Activated naive CD4-positive, alpha-beta T cell (primary cell): ENCODE results near the gene RASGEF1C.
"Not testable (repeated sequence)": the region's sequence is repeated elsewhere in the genome, so short reads cannot be mapped to it uniquely, and the experiment has no call there.

Experiments
- DNase-seq, 4 experiments: peaks; one replicate each; lab custom pipeline; 2025; lab: John Stamatoyannopoulos, UW

RASGEF1C gene

GRCh38 chr5:180210961-180211760 lies 2.1 kb upstream of the RASGEF1C start:
- no peak for DNase-seq

- not testable (repeated sequence) for DNase-seq
Observed at GRCh38 chr5:180210077-180210476, 1.1 kb upstream of the RASGEF1C start.

- no peak for DNase-seq
Observed at GRCh38 chr5:180208435-180209081, 453 bp downstream of the RASGEF1C start.

- no peak for DNase-seq
Observed at GRCh38 chr5:180208038-180208434, 975 bp downstream of the RASGEF1C start.

GRCh38 chr5:180207593-180207992 lies 1.4 kb downstream of the RASGEF1C start:
- DNase-seq: no peak

DNA sequence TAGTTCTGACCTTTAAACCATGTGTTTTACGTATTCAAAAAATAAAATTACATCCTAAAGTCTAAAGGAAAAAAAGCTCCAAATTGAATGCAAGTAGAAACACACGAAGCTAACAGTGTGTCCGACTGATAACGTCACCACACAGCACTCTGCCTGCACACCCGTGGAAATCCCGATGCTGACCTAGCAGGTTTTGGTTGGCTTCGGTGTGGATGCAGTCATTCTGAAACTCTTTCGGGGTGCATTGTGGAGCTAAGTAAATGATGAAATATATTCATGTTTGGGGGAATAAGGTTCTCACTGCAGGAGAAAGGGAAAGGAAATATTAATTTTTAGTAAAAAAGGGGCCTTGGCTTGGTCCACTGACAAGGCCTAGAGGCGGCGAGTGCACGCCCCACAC lies 2.0 kb downstream of the RASGEF1C start:
- no peak for DNase-seq

GRCh38 chr5:180205916-180206315 lies 3.1 kb downstream of the RASGEF1C start:
- DNase-seq: no peak

DNA sequence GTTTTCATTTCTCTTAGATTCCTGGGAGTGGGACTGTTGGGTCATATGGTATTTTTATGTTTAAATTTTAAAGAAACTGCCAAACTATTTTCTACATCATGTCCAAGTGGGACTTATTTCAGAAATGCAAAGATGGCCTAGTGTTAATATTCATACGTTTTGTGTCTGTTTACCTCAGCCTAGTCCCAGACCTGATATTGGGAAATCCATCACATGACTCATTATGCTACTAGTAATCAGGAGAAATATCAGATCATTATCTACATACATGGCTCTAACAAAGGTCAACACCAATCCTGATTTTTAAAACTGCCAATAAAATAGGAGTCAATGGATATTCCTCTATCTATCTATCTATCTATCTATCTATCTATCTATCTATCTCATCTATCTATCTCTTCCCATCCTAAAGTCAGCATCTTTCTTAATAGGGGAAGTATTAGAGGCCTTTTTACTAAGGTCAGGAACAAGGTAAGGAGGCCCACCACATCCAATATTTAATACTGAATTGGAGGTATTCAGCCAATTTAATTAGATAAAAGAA lies 4.7 kb downstream of the RASGEF1C start:
- no peak for DNase-seq

- DNase-seq: no peak
Observed at GRCh38 chr5:180202939-180203573, 6.0 kb downstream of the RASGEF1C start.

DNA sequence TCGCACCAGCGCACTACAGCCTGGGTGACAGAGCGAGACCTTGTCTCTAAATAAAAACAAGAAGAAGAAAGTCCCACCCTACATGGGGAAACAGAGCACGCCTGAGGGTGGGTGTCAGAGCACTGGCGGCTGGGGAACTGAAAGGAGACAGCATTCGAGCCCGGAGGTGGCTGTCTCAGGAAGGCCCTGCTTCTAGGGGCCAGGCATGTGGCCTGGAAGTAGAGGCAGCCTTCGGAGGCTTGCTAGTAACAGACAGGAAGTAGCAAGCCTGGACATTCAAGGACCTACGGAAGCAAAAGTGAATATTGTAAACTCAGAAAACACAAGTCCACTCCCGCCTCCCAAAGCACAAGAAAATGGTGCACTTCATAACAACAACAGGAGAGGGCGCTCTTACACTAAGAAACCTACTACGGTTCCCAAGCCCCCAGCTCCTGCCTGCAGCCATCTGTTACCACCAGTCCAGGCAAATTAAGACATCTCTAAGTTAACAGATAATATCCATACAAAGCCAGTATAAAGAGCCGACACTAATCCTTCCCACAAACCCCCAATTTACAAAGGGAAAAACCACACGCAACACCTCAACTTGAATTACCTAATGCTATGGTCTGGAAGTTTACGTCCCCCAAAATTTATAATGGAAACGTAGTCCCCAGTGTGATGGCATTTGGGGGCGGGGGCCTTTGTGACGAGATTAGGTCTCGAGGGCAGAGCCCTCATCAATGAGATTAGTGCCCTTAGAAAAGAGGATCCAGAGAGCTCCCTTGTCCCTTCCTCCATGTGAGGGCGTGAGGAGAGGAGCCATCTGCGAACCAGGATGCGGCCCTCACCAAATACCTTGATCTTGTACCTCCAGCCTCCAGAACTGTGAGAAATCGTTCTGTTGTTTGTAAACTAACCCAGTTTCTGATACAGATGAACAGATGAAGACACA lies 7.7 kb downstream of the RASGEF1C start:
- no peak for DNase-seq

GRCh38 chr5:180199390-180199789 lies 9.6 kb downstream of the RASGEF1C start:
- DNase-seq: no peak

DNA sequence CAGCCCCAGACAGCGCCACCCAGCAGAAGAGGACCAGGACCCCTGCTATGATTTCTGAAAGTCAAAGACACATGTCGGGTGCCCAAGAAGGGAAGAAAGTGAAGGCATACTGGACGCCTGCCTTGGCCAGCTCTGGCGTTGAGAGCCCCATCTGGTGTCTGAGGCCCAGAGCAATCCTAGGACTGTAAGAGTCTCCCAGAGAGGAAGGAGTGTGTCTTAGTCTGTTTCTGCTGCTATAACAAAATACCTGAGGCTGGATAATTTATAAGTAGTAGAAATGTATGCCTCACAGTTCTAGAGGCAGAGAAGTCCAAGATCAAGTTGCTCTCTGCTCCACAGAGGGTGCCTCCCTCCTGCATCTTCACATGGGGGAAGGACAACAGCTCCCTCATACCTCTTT lies 10.8 kb downstream of the RASGEF1C start:
- no peak for DNase-seq

DNA sequence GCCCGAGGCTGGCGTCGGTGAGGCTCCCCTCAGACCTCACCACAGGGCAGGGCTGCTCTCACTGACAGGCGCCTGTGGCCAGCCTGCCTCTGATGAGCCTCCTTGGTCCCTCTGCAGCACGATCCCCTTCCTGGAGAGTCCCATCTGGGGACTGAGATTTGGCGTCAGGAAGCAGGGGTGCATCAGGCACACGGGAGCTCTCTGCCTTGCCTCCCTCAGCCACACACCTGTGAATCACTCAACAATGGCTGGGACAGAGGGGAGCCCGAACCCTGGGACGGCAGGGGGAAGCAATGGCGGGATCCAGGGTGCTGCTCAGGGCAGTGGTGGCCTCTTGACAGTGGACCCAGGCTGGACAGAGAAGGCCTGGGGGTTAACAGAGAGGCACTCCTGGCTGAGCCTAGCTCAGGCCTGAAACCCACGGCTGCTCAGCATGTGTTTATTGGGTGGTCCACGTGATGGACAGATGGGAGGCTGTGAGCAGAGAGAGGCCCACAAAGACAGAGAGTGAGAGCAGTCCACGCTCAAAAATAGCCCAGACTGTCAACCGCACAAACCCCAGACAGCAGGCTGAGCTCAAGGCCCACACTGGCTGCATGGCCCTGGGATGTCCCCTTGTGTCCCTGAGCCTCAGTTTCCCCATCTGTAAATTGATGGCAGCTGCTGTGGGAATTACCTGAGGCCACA lies 11.9 kb downstream of the RASGEF1C start:
- no peak for DNase-seq

DNA sequence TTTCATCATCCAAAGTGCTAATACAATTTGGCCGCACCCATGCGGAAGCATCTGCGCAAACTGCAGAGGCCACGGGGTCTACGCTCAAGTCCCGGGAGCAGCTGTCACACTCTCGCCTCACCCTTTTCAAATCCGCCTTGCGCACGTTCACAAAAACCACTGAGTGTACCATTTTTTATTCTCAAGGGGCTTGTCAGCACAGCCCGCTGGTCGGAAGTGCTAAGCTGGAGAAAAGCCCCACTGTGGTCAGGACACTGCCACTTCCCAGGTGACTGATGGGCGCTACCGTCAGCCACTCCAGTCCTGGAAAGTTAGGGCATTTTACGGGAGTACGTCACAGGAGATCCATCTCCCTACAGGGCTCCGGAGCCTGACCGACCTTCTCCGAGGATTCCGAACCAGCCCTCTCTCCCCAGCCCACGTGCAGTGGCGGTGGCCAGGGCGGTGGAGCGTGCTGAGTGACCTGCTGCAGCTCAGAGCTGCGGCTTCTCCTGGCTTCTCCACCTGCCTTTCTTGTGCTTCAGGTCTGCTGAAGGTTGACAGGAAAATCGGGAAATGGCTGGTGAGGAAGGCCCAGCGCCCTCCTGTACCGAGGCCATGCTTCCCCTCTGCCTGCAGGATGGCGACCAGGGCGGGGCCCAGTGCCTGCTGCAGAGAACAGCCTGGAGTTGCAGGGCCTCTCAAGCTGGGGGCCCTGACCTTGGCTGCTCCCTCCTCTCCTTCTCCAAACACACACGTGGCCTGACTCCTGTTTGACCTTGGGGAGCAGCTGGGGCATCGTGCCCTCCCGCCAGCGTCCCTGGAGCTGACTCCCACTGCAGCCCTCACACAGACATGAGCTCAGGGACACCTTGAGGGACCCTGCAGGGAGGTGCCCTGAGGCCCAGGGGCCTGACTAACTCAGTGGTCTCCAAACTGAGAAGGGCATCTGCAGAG lies 14.3 kb downstream of the RASGEF1C start:
- DNase-seq: no peak

GRCh38 chr5:180193749-180194375 lies 15.1 kb downstream of the RASGEF1C start:
- DNase-seq: no peak

DNA sequence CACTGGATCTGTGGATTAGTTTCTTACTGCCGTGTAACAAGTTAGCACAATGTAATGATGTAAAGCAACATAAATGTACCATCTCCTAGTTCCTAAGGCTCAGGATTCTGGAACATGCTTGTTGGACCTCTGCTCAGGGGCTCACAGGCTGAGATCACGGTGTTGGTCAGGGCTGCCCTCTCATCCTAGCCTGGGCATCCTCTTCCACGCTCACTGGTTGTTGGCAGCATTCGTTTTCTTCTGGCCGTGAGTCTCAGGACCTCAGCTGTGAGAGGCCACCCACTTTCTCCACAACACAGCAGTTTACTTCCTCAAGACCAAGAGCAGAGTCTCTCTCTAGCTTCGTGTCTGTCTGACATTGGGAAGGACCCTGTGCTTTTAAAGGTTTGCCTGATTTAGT lies 17.3 kb downstream of the RASGEF1C start:
- no peak for DNase-seq

GRCh38 chr5:180187767-180188166 lies 21.2 kb downstream of the RASGEF1C start:
- no peak for DNase-seq

- DNase-seq: no peak
Observed at GRCh38 chr5:180180846-180181245, 28.2 kb downstream of the RASGEF1C start.

- DNase-seq: no peak
Observed at GRCh38 chr5:180180421-180180820, 28.6 kb downstream of the RASGEF1C start.
